HL-60 (cell line): ENCODE measurements around the gene SLC35F3.

Experiments used
- DNase-seq, 2 experiments: peaks; one replicate each; pipeline ENCODE4 v3.0.0-alpha.2; 2010 to 2020; ENCODE audit warnings: low read depth in 1 of 2, low spot score in 1 of 2
- H3K27ac ChIP-seq: fragments of 250-450 bp; sonication (Bioruptor Pico); replicated peaks from 2 replicates; pipeline ENCODE4 v1.5.1; 2020; ENCODE audit warnings: mild to moderate bottlenecking, moderate library complexity
- H3K27me3 ChIP-seq: fragments of 250-450 bp; sonication (Bioruptor Pico); 2 replicates; pipeline ENCODE4 v1.5.1; 2021; ENCODE audit warnings: mild to moderate bottlenecking, moderate library complexity; ENCODE audit not compliant: insufficient read depth, poor library complexity, severe bottlenecking
- H3K4me3 ChIP-seq: replicated peaks from 2 replicates; pipeline ENCODE4 v1.5.1; 2011; ENCODE audit warnings: mild to moderate bottlenecking, control low read depth, low read length; ENCODE audit not compliant: insufficient read depth
- GABPA ChIP-seq: IDR thresholded peaks from 2 replicates; pipeline ENCODE4 v1.6.1; 2012; ENCODE audit warnings: low read depth
- POLR2AphosphoS5 ChIP-seq: IDR thresholded peaks from 2 replicates; pipeline ENCODE4 v1.6.1; 2012; ENCODE audit warnings: low read depth
- SPI1 ChIP-seq: IDR thresholded peaks from 2 replicates; pipeline ENCODE4 v1.6.1; 2012; ENCODE audit warnings: low read depth, mild to moderate bottlenecking, borderline replicate concordance
- TF ChIP-seq, protein P1 (sequence below): IDR thresholded peaks from 2 replicates; pipeline ENCODE4 v1.6.1; 2012; ENCODE audit warnings: low read depth; ENCODE audit not compliant: insufficient replicate concordance
- TF ChIP-seq, protein P2 (sequence below): IDR thresholded peaks from one replicate; pipeline ENCODE4 v1.5.1; 2011; ENCODE audit warnings: low read length, control low read depth, inconsistent platforms; ENCODE audit not compliant: insufficient read depth

SLC35F3 gene

GRCh38 chr1:234018816-234019215 lies 114.3 kb downstream of the SLC35F3 start:
- TF ChIP-seq, protein P1, sequence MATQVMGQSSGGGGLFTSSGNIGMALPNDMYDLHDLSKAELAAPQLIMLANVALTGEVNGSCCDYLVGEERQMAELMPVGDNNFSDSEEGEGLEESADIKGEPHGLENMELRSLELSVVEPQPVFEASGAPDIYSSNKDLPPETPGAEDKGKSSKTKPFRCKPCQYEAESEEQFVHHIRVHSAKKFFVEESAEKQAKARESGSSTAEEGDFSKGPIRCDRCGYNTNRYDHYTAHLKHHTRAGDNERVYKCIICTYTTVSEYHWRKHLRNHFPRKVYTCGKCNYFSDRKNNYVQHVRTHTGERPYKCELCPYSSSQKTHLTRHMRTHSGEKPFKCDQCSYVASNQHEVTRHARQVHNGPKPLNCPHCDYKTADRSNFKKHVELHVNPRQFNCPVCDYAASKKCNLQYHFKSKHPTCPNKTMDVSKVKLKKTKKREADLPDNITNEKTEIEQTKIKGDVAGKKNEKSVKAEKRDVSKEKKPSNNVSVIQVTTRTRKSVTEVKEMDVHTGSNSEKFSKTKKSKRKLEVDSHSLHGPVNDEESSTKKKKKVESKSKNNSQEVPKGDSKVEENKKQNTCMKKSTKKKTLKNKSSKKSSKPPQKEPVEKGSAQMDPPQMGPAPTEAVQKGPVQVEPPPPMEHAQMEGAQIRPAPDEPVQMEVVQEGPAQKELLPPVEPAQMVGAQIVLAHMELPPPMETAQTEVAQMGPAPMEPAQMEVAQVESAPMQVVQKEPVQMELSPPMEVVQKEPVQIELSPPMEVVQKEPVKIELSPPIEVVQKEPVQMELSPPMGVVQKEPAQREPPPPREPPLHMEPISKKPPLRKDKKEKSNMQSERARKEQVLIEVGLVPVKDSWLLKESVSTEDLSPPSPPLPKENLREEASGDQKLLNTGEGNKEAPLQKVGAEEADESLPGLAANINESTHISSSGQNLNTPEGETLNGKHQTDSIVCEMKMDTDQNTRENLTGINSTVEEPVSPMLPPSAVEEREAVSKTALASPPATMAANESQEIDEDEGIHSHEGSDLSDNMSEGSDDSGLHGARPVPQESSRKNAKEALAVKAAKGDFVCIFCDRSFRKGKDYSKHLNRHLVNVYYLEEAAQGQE, result no peak
- TF ChIP-seq SPI1, result no peak
- TF ChIP-seq POLR2AphosphoS5, result no peak
- TF ChIP-seq, protein P2, sequence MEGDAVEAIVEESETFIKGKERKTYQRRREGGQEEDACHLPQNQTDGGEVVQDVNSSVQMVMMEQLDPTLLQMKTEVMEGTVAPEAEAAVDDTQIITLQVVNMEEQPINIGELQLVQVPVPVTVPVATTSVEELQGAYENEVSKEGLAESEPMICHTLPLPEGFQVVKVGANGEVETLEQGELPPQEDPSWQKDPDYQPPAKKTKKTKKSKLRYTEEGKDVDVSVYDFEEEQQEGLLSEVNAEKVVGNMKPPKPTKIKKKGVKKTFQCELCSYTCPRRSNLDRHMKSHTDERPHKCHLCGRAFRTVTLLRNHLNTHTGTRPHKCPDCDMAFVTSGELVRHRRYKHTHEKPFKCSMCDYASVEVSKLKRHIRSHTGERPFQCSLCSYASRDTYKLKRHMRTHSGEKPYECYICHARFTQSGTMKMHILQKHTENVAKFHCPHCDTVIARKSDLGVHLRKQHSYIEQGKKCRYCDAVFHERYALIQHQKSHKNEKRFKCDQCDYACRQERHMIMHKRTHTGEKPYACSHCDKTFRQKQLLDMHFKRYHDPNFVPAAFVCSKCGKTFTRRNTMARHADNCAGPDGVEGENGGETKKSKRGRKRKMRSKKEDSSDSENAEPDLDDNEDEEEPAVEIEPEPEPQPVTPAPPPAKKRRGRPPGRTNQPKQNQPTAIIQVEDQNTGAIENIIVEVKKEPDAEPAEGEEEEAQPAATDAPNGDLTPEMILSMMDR, result no peak
- TF ChIP-seq GABPA, result no peak
- DNase-seq, result no peak

DNA sequence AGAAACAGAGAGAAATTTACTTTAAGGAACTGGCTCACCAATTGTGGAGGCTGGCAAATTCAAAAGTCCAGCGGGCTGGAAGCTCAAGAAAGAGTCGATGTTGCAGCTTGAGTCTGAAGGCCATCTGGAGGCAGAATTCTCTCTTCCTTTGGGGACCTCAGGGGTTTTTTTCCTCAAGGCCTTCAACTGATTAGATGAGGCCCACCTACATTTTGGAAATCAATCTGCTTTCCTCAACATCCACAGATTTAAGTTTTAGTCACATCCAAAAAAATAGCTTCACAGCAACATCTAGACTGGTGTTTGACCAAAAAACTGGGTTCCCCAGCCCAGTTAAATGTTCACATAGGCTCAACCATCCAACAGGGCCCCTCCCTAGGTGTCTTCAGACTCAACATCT lies 114.9 kb downstream of the SLC35F3 start:
- Histone ChIP-seq H3K27ac (no peak overlapping the region), H3K4me3 (no peak overlapping the region), H3K27me3 (peaks cover 2% of the 10 kb centered on the region)
- DNase-seq, result no peak
- TF ChIP-seq POLR2AphosphoS5, result no peak
- TF ChIP-seq, protein P2, result no peak
- no peak for TF ChIP-seq GABPA
- TF ChIP-seq, protein P1, result no peak
- TF ChIP-seq SPI1, result no peak

More at GRCh38 chr1:234018816-234019215, 114.3 kb downstream of the SLC35F3 start:
- H3K27ac ChIP-seq, result no peak overlapping the region
- H3K27me3 ChIP-seq, result peaks cover 2% of the 10 kb centered on the region
- H3K4me3 ChIP-seq, result no peak overlapping the region

- no peak overlapping the region for H3K27ac ChIP-seq
- DNase-seq, result no peak
- no peak overlapping the region for H3K4me3 ChIP-seq
- peaks cover 3% of the 10 kb centered on the region for H3K27me3 ChIP-seq
- TF ChIP-seq, protein P2, result no peak
- TF ChIP-seq, protein P1, result no peak
- no peak for TF ChIP-seq SPI1
- no peak for TF ChIP-seq POLR2AphosphoS5
- TF ChIP-seq GABPA, result no peak
Observed at GRCh38 chr1:234022302-234022701, 117.8 kb downstream of the SLC35F3 start.
